GM23248 (cell line): ENCODE measurements around the gene PCYT2.

Experiments
- EZH2 ChIP-seq: fragments of 200-600 bp; sonication (generic); IDR thresholded peaks from 2 replicates; pipeline ENCODE4 v1.6.1; 2018; ENCODE audit warnings: antibody characterized with exemption, mild to moderate bottlenecking; ENCODE audit not compliant: insufficient read depth, poor library complexity, severe bottlenecking
- EZH2phosphoT487 ChIP-seq: fragments of 200-600 bp; sonication (generic); IDR thresholded peaks from 2 replicates; pipeline ENCODE4 v1.6.1; 2018; ENCODE audit warnings: antibody characterized with exemption, moderate library complexity, mild to moderate bottlenecking, low read depth; ENCODE audit not compliant: insufficient read depth

DNA sequence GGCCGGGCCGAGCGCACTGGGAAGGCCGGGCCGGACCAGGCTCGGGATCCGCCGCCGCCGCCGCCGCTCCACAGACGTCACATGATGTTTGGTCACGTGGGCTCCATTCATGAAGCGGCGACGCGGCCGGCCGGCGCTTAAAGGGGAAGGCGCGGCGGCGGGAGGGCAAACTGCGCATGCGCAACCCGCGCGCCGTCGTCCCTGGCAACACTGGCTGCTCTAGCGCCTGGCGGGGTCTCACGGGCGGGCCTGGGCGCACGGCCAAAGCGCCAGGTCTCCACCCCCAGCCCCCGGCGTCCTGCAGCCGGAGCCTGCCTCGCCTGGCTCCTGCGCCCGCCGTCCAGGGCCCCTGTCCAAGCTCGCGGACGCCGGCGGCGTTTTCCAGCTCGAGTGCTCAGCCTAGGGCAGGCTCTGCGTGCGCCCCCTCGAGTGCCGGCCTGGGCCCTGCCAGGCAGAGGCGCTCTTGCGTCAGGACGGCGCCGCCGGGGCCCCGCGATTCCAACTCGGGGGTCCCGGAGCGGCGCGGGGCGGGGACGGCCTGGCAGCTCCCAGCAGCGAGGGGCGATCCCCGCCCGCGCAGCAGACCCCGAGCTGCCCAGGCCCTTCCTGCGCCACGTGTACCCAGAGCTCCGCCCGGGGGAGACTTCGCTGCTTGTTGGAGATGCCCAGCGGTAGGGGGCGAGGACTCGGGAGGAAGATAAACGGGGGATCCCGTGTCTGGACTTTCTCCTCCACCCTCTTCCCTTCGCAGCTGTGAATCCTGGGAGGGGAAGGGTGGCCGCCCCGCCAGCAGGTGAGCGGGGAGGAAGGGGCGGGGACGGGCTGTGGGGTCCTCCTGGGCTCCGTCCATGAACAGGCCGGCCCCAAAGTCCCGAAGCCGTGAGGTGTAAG is 16.7 kb upstream of the PCYT2 start, which contains the start of gene MAFG:
- TF ChIP-seq EZH2 (no peak), EZH2phosphoT487 (no peak)
